LNCaP clone FGC (cell line): ENCODE measurements around the gene ELMO1.

Experiments
- DNase-seq: peaks from one replicate; pipeline ENCODE4 v3.0.0-alpha.2; 2011; ENCODE audit warnings: low read depth
- H3K4me3 ChIP-seq: 2 replicates; pipeline ENCODE4 v1.5.1; 2011; ENCODE audit warnings: mild to moderate bottlenecking, low read depth, low read length, control low read depth
- TF ChIP-seq, protein P1 (sequence below): IDR thresholded peaks from 2 replicates; pipeline ENCODE4 v1.5.1; 2012; ENCODE audit warnings: mild to moderate bottlenecking; ENCODE audit not compliant: control insufficient read depth, insufficient read depth; ENCODE audit errors: extremely low read depth

The ELMO1 gene

GRCh38 chr7:36942955-36943354 lies 505.7 kb downstream of the ELMO1 start:
- no peak overlapping the region for H3K4me3 ChIP-seq
- DNase-seq = no peak
- TF ChIP-seq, protein P1, sequence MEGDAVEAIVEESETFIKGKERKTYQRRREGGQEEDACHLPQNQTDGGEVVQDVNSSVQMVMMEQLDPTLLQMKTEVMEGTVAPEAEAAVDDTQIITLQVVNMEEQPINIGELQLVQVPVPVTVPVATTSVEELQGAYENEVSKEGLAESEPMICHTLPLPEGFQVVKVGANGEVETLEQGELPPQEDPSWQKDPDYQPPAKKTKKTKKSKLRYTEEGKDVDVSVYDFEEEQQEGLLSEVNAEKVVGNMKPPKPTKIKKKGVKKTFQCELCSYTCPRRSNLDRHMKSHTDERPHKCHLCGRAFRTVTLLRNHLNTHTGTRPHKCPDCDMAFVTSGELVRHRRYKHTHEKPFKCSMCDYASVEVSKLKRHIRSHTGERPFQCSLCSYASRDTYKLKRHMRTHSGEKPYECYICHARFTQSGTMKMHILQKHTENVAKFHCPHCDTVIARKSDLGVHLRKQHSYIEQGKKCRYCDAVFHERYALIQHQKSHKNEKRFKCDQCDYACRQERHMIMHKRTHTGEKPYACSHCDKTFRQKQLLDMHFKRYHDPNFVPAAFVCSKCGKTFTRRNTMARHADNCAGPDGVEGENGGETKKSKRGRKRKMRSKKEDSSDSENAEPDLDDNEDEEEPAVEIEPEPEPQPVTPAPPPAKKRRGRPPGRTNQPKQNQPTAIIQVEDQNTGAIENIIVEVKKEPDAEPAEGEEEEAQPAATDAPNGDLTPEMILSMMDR = no peak

DNA sequence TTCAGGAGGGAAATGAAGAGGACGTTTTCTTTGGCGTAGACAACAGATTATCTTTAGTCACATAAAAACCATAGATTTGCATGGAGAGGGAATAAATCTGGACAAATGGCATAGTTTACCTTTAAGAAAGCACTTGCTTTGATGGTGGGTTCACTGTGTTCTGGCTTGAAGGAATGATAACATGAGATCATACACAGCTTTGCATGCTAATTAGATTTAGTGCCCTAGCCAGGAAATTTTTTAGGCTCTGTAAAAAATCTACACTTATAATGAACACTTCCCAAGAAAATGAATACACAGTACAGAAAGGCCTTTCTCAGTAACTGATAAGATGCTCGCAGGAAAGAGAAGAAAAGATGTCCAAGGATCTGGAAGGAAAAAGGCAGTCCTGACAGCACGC lies 506.1 kb downstream of the ELMO1 start:
- no peak for DNase-seq
- no peak overlapping the region for H3K4me3 ChIP-seq
- TF ChIP-seq, protein P1 = no peak

- no peak overlapping the region for H3K4me3 ChIP-seq
- DNase-seq = no peak
- TF ChIP-seq, protein P1 = no peak
Measured at GRCh38 chr7:36942025-36942424, 506.6 kb downstream of the ELMO1 start.

DNA sequence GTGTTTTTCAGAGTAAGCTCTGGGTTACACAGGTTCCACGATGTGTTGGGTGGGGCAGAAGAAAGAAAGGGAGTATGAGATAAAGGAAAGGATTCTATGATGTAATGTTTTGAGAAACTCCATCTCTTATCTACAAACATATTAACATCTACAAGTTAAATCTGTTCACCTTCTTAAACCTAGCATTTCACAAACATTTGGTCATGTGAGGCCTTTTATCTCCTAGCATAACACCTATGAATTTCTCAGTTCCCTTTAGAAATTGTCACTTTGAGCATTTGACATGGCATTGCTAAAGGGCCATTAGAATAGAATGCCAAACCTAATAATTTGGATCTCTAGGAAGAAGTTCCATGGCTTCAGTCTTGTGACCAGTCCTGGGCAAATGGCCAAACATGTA lies 507.3 kb downstream of the ELMO1 start:
- no peak for DNase-seq
- TF ChIP-seq, protein P1 = no peak

DNA sequence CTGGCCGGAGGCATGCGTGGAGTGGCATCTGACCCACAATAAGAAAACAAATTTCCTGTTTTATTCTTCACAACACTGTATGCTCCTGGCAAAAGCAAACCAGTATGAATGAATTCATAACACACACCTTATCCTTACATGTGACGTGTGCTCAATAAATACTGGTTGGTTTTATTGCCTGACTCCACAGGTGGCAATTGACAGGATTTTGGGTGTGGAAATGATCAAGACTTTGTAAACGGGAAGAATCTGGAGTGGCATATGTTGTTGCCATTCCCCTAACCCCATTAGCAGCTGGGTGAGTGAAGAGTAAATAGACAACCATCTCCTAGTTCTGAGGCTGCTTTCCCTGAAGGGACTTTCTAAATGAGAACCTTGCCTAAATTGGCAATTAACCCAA lies 508.8 kb downstream of the ELMO1 start:
- H3K4me3 ChIP-seq = no peak overlapping the region
- TF ChIP-seq, protein P1 = no peak
- no peak for DNase-seq

More for the DNA sequence above, 507.3 kb downstream of the ELMO1 start:
- no peak overlapping the region for H3K4me3 ChIP-seq

DNA sequence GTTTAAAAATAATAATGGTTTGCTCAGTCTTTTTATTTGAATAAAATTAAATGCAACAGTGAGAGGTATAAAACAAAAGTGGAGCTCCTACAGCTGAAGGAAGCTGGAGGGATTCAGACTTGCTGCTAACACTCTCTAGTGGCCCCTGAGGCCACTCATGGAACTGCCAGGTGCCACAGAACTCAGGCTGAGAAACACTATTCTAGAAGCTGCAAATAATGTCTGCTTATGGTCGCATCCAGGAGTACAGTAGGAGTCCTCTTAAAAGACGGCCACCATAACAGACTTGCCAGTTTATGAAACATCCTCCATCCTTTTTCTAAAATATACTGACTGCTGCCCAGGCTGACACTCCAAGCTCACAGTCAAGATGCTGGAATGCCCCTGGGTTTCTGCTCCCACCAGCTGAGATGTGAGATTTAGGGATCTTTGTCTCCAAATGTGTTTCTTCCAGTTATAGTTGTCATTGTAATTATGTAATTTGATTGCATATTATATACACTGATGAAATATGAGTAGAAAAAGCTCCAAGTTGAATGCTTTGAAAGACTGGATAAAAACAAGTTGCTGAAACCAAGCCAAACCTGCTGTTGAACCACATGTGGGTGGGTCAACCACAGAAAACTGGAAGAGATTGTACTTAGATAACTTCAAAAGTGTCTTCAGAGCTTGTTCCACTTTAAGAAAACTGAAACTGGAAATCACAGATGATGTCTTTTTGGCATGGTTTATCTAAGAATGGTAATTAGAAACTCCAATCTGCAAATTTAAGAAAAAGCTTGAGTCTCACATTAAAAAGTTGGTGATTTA lies 510.7 kb downstream of the ELMO1 start:
- DNase-seq = no peak
- TF ChIP-seq, protein P1 = no peak
- no peak overlapping the region for H3K4me3 ChIP-seq

- DNase-seq = no peak
- no peak overlapping the region for H3K4me3 ChIP-seq
- TF ChIP-seq, protein P1 = no peak
Measured at GRCh38 chr7:36931892-36932291, 516.8 kb downstream of the ELMO1 start.
